ENCODE measurements around the gene BTBD7.

BTBD7 gene

GRCh38 chr14:93302688-93303581, 29.9 kb downstream of the BTBD7 start:
- no peak for DNase-seq (ENCODE audit: low read depth)

- no peak for DNase-seq (ENCODE audit: low read depth)
Measured at GRCh38 chr14:93301821-93302447, 30.9 kb downstream of the BTBD7 start.

GRCh38 chr14:93299866-93300265, 33.0 kb downstream of the BTBD7 start:
- no peak for DNase-seq (ENCODE audit: low read depth)

GRCh38 chr14:93299416-93299815, 33.4 kb downstream of the BTBD7 start:
- DNase-seq (ENCODE audit: low read depth), result no peak

GRCh38 chr14:93295541-93296220, 37.2 kb downstream of the BTBD7 start:
- DNase-seq (ENCODE audit: low read depth), result no peak

GRCh38 chr14:93286212-93286890, 46.5 kb downstream of the BTBD7 start:
- DNase-seq (ENCODE audit: low read depth), result no peak

GRCh38 chr14:93285044-93285443, 47.8 kb downstream of the BTBD7 start:
- no peak for DNase-seq (ENCODE audit: low read depth)

GRCh38 chr14:93281937-93282336, 50.9 kb downstream of the BTBD7 start:
- no peak for DNase-seq (ENCODE audit: low read depth)

- DNase-seq (ENCODE audit: low read depth), result no peak
Measured at GRCh38 chr14:93280743-93281142, 52.1 kb downstream of the BTBD7 start.

GRCh38 chr14:93276031-93276716, 56.7 kb downstream of the BTBD7 start:
- DNase-seq (ENCODE audit: low read depth), result no peak

- no peak for DNase-seq (ENCODE audit: low read depth)
Measured at GRCh38 chr14:93274055-93274806, 58.6 kb downstream of the BTBD7 start.

- DNase-seq (ENCODE audit: low read depth), result no peak
Measured at GRCh38 chr14:93271111-93271510, 61.7 kb downstream of the BTBD7 start.

GRCh38 chr14:93269341-93270068, 63.3 kb downstream of the BTBD7 start:
- no peak for DNase-seq (ENCODE audit: low read depth)

GRCh38 chr14:93268406-93268805, 64.4 kb downstream of the BTBD7 start:
- DNase-seq (ENCODE audit: low read depth), result no peak

- no peak for DNase-seq (ENCODE audit: low read depth)
Measured at GRCh38 chr14:93267149-93267711, 65.6 kb downstream of the BTBD7 start.

- no peak for DNase-seq (ENCODE audit: low read depth)
Measured at GRCh38 chr14:93266127-93266526, 66.7 kb downstream of the BTBD7 start.

GRCh38 chr14:93263416-93263815, 69.4 kb downstream of the BTBD7 start:
- no peak for DNase-seq (ENCODE audit: low read depth)

- DNase-seq (ENCODE audit: low read depth), result no peak
Measured at GRCh38 chr14:93262446-93262845, 70.4 kb downstream of the BTBD7 start.

GRCh38 chr14:93249128-93249831, 83.6 kb downstream of the BTBD7 start:
- no peak for DNase-seq (ENCODE audit: low read depth)

All from T follicular helper cell (primary cell).